OCI-LY7 (cell line): Measurements from ENCODE around the gene OSGIN1. TPM values are rescaled to one million over a fixed set of nuclear protein-coding genes. Genes with fewer than 3 reads are reported as not detected.

Source experiments
- BruUV-seq: library from RNA; stranded (reverse); fragments of 400-500 nt; replicated peaks from 2 replicates; lab custom pipeline; 2021; lab: Mats Ljungman, UMichigan
- CTCF ChIA-PET: fragments of 300-600 bp; sonication (Branson Sonifier 250); formaldehyde crosslinking; loops from one replicate; lab custom pipeline; 2022; ENCODE audit warnings: antibody characterized with exemption; ENCODE audit not compliant: unreplicated experiment; lab: Charles Lee
- POLR2A ChIA-PET: fragments of 300-600 bp; sonication (Branson Sonifier 250); formaldehyde crosslinking; loops from one replicate; lab custom pipeline; 2022; ENCODE audit warnings: antibody characterized with exemption; lab: Charles Lee
- DNase-seq: peaks from one replicate; pipeline ENCODE4 v3.0.0-alpha.2; 2015; ENCODE audit warnings: low spot score
- H2AFZ ChIP-seq: fragments of 200-600 bp; sonication (generic), shearing (Covaris generic); 2 replicates; pipeline ENCODE4 v1.6.1; 2014; ENCODE audit warnings: mild to moderate bottlenecking, antibody characterized with exemption, low read length, moderate library complexity
- H3K27ac ChIP-seq: fragments of 200-600 bp; sonication (generic); 2 replicates; pipeline ENCODE4 v1.5.1; 2014; ENCODE audit warnings: mixed run types, low read depth, mild to moderate bottlenecking, moderate library complexity, low read length, inconsistent platforms; ENCODE audit not compliant: poor library complexity, severe bottlenecking
- H3K36me3 ChIP-seq: fragments of 200-600 bp; sonication (generic); 2 replicates; pipeline ENCODE4 v1.6.1; 2014; ENCODE audit warnings: mild to moderate bottlenecking, antibody characterized with exemption, low read length, moderate library complexity, mixed read lengths; ENCODE audit not compliant: insufficient read depth
- H3K4me1 ChIP-seq: fragments of 200-600 bp; sonication (generic); 2 replicates; pipeline ENCODE4 v1.5.1; 2014; ENCODE audit warnings: mild to moderate bottlenecking, low read length; ENCODE audit not compliant: insufficient read depth, poor library complexity, severe bottlenecking
- H3K4me2 ChIP-seq: fragments of 200-600 bp; sonication (generic); 2 replicates; pipeline ENCODE4 v1.6.1; 2014; ENCODE audit warnings: mild to moderate bottlenecking, low read length
- H3K4me3 ChIP-seq: fragments of 200-600 bp; sonication (generic); 2 replicates; pipeline ENCODE4 v1.5.1; 2014; ENCODE audit warnings: mild to moderate bottlenecking, low read depth, low read length; ENCODE audit not compliant: poor library complexity, severe bottlenecking
- H3K79me2 ChIP-seq: fragments of 200-600 bp; sonication (generic); 2 replicates; pipeline ENCODE4 v1.6.1; 2016; ENCODE audit warnings: low read depth, mild to moderate bottlenecking, low read length, moderate library complexity, mixed read lengths; ENCODE audit not compliant: insufficient read depth
- H3K9me2 ChIP-seq: fragments of 200-600 bp; sonication (generic); 2 replicates; pipeline ENCODE4 v1.6.1; 2016; ENCODE audit warnings: mild to moderate bottlenecking, low read length, mixed read lengths; ENCODE audit not compliant: insufficient read depth
- H3K9me3 ChIP-seq: fragments of 200-600 bp; sonication (generic); 2 replicates; pipeline ENCODE4 v1.6.1; 2014; ENCODE audit warnings: mild to moderate bottlenecking, mixed run types, low read length, mixed read lengths
- H4K20me1 ChIP-seq: fragments of 200-600 bp; sonication (generic); 2 replicates; pipeline ENCODE4 v1.6.1; 2014; ENCODE audit warnings: mild to moderate bottlenecking, antibody characterized with exemption, low read length, moderate library complexity, mixed read lengths; ENCODE audit not compliant: insufficient read depth
- EZH2phosphoT487 ChIP-seq: fragments of 200-600 bp; sonication (generic); IDR thresholded peaks from 2 replicates; pipeline ENCODE4 v1.6.1; 2018; ENCODE audit warnings: low read depth, borderline replicate concordance, mild to moderate bottlenecking, mixed run types, antibody characterized with exemption, low read length, moderate library complexity, mixed read lengths
- intact Hi-C: fragments of 100-400 bp; cut with micrococcal nuclease; formaldehyde crosslinking; loops from one replicate; pipeline ENCODE4 v1.10.0; 2022; ENCODE audit not compliant: unreplicated experiment
- total RNA-seq, 2 experiments: library from RNA; depleted of rRNA in 1 of 2; stranded (reverse); fragments of >200 nt in 1 of 2; shearing (Covaris generic) in 1 of 2; gene quantifications; 2 replicates each; pipeline ENCODE4 v1.2.3, GENCODE V29; 2014 to 2022
- TF ChIP-seq, protein P1 (sequence below): fragments of 200-600 bp; sonication (generic); conservative IDR thresholded peaks from 2 replicates; pipeline ENCODE4 v1.5.1; 2014; ENCODE audit warnings: mild to moderate bottlenecking, antibody characterized with exemption, low read length, moderate library complexity, mixed read lengths

The OSGIN1 gene
- total RNA-seq, 2 experiments from 2014 or later: 0.28 to 1.0 TPM

DNA sequence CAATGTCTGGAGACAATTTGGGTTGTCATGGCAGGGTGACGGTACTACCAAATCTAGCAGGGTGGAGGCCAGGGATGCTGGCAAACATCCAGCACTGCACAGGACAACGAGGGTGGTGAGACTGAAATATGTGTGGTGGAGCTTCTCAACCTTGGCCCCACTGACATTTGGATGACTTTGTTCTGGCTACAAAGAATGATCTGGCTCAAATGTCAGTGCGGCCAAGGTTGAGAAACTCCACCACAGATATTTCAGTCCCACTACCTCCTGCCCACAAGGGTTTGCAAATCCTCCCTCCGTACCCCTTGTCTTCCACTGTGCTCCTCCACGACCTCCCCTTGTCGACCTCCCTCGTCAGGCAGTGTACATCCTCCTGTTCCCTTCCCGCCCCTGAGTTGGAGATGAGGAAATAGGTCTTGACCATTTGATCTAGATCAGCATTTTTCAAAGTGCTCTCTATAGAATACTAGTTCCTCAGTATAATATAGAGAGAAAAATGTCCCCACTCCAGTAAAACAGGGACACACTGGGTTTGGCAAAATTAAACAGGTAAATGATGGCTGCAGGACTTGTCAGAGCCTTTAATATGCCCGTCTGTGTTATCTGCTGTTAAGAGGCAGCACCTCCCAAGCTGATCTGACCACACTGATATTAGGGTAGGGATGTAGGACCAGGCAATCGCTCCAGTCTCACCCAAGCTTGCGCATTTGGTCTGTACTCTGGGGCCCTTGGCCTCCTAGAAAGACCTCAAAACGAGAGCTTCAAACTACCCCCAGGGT is 6.8 kb downstream of the OSGIN1 start:
- no peak for TF ChIP-seq EZH2phosphoT487
- TF ChIP-seq, protein P1, sequence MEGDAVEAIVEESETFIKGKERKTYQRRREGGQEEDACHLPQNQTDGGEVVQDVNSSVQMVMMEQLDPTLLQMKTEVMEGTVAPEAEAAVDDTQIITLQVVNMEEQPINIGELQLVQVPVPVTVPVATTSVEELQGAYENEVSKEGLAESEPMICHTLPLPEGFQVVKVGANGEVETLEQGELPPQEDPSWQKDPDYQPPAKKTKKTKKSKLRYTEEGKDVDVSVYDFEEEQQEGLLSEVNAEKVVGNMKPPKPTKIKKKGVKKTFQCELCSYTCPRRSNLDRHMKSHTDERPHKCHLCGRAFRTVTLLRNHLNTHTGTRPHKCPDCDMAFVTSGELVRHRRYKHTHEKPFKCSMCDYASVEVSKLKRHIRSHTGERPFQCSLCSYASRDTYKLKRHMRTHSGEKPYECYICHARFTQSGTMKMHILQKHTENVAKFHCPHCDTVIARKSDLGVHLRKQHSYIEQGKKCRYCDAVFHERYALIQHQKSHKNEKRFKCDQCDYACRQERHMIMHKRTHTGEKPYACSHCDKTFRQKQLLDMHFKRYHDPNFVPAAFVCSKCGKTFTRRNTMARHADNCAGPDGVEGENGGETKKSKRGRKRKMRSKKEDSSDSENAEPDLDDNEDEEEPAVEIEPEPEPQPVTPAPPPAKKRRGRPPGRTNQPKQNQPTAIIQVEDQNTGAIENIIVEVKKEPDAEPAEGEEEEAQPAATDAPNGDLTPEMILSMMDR: no peak
- no TSS peak for BruUV-seq
- CTCF ChIA-PET: no interaction called here

DNA sequence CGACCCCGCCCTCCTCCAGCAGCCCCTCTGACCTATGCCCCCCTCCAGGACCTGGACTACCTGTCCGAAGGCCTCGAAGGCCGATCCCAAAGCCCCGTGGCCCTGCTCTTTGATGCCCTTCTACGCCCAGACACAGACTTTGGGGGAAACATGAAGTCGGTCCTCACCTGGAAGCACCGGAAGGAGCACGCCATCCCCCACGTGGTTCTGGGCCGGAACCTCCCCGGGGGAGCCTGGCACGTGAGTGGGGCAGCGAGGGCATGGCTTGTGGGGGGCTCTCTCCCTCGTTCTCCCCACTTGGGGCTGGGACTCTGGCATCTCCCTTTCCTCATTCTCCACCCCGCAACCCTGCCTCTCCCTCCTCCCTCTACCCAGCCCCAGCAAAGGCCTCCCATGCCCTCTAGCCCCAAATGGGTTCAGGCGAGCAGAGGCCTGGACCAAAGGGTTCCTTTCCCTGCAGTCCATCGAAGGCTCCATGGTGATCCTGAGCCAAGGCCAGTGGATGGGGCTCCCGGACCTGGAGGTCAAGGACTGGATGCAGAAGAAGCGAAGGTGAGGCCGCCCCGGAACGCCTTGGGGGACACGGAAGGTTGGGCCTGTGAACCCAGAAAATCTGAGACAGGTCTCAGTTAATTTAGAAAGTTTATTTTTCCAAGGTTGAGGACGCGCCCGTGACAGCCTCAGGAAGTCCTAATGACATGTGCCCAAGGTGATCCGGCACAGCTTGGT is 7.6 kb downstream of the OSGIN1 start:
- ChIA-PET POLR2A (no interaction called here), CTCF (no interaction called here)
- Histone ChIP-seq H3K4me3 (no peak overlapping the region), H3K4me1 (no peaks in the 10 kb centered on the region), H3K27ac (no peak overlapping the region), H4K20me1 (no peaks in the 10 kb centered on the region), H3K36me3 (no peaks in the 10 kb centered on the region), H3K9me3 (no peaks in the 10 kb centered on the region), H3K4me2 (no peak overlapping the region), H3K79me2 (no peaks in the 10 kb centered on the region), H2AFZ (no peak overlapping the region), H3K9me2 (no peaks in the 10 kb centered on the region)
- TF ChIP-seq, protein P1: no peak
- no peak for TF ChIP-seq EZH2phosphoT487
- BruUV-seq: no TSS peak
- DNase-seq: no peak
- intact Hi-C loops: no loop called here

More for the DNA sequence above, 6.8 kb downstream of the OSGIN1 start:
- Histone ChIP-seq H3K4me2 (no peak overlapping the region), H3K27ac (no peak overlapping the region), H4K20me1 (no peaks in the 10 kb centered on the region), H2AFZ (no peak overlapping the region), H3K9me2 (no peaks in the 10 kb centered on the region), H3K9me3 (no peaks in the 10 kb centered on the region), H3K79me2 (no peaks in the 10 kb centered on the region), H3K4me1 (no peaks in the 10 kb centered on the region), H3K4me3 (no peak overlapping the region), H3K36me3 (no peaks in the 10 kb centered on the region)
- no peak for DNase-seq
- POLR2A ChIA-PET: no interaction called here
- intact Hi-C loops: loop anchor here (10.0 kb wide), 2 partner anchors 135 to 215 kb away; no protein-coding TSS in a partner anchor

DNA sequence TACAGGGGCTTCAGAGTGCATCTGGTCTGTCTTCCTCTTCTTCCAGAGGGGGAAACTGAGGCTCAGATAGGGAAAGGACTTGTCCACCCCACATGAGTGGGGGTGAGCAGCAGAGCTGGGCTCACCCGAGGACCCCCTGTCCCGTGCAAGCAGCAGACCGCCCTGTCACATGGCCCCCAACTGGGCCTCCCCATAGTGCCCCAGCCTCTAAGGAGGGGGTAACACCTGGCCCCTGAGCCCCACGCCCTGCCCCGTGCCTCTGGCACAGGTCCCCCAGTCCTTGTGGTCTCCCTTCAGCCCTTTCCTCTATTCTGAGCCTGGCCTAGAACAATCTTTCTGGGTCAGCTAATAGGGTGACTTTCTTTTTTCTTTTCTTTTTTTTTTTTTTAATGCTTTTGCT is 8.6 kb downstream of the OSGIN1 start:
- intact Hi-C loops: no loop called here
- H4K20me1 ChIP-seq: no peaks in the 10 kb centered on the region
- DNase-seq: no peak
- H3K4me1 ChIP-seq: no peaks in the 10 kb centered on the region
- H3K9me2 ChIP-seq: no peaks in the 10 kb centered on the region
- ChIA-PET POLR2A (no interaction called here), CTCF (no interaction called here)
- no peaks in the 10 kb centered on the region for H3K79me2 ChIP-seq
- H3K4me2 ChIP-seq: no peak overlapping the region
- H2AFZ ChIP-seq: no peak overlapping the region
- TF ChIP-seq, protein P1: no peak
- TF ChIP-seq EZH2phosphoT487: no peak
- no peaks in the 10 kb centered on the region for H3K36me3 ChIP-seq
- H3K4me3 ChIP-seq: no peak overlapping the region
- BruUV-seq: no TSS peak
- H3K27ac ChIP-seq: no peak overlapping the region
- H3K9me3 ChIP-seq: no peaks in the 10 kb centered on the region
